Loucy (cell line): Measurements from ENCODE around the gene IL20.

Experiments
- CTCF ChIP-seq: fragments of 200-600 bp; sonication (generic); conservative IDR thresholded peaks from 2 replicates; pipeline ENCODE4 v1.5.1; 2014; ENCODE audit warnings: mild to moderate bottlenecking, antibody characterized with exemption, low read length
- EZH2phosphoT487 ChIP-seq: fragments of 200-600 bp; IDR thresholded peaks from 2 replicates; pipeline ENCODE4 v1.6.1; 2018; ENCODE audit warnings: antibody characterized with exemption, mild to moderate bottlenecking, moderate library complexity, borderline replicate concordance

GRCh38 chr1:206821493-206821892 lies 43.9 kb upstream of the IL20 start:
- TF ChIP-seq CTCF = no peak
- no peak for TF ChIP-seq EZH2phosphoT487
